Transverse colon (tissue), 4 donors: ENCODE measurements around the gene GRM4. TPM values are rescaled to one million over a fixed set of nuclear protein-coding genes. Genes with fewer than 3 reads are reported as not detected.

Source experiments
- DNase-seq: peaks from one replicate; pipeline ENCODE4 v3.0.0-alpha.2; 2019
- H3K27ac ChIP-seq, 4 donors: fragments of 200-600 bp; sonication (generic); 2 replicates each; pipeline ENCODE4 v1.5.1; 2016 to 2018; ENCODE audit warnings: inconsistent platforms in 4 of 4
- H3K27me3 ChIP-seq: fragments of 200-600 bp; sonication (generic); 2 replicates; pipeline ENCODE4 v1.5.1; 2017; ENCODE audit warnings: inconsistent platforms
- H3K36me3 ChIP-seq, 4 donors: fragments of 200-600 bp; sonication (generic); 2 replicates each; pipeline ENCODE4 v1.5.1; 2017 to 2019; ENCODE audit warnings: inconsistent platforms in 4 of 4
- H3K4me1 ChIP-seq, 4 donors: fragments of 200-600 bp; sonication (generic); 2 replicates each; pipeline ENCODE4 v1.5.1; 2017 to 2020; ENCODE audit warnings: inconsistent platforms in 4 of 4
- H3K4me3 ChIP-seq, 4 donors: fragments of 200-600 bp; sonication (generic); 1 replicate in 1 of 4; 2 replicates in 3 of 4; pipeline versions ENCODE4 v1.5.1 to v1.6.1; 2017 to 2019; ENCODE audit warnings: inconsistent platforms in 4 of 4
- H3K9me3 ChIP-seq, 2 donors: fragments of 200-600 bp; sonication (generic); 2 replicates each; pipeline ENCODE4 v1.5.1; 2017 to 2019; ENCODE audit warnings: inconsistent platforms in 2 of 2
- CTCF ChIP-seq, 5 experiments: fragments of 200-600 bp in 3 of 5; fragments of 450-650 bp in 2 of 5; sonication (generic) in 3 of 5; IDR thresholded peaks; 1 replicate in 2 of 5; 2 replicates in 3 of 5; pipeline ENCODE4 v1.5.1; 2016 to 2017; ENCODE audit warnings: antibody characterized with exemption in 5 of 5, inconsistent platforms in 3 of 5, mild to moderate bottlenecking in 2 of 5, moderate library complexity in 1 of 5
- EP300 ChIP-seq: sonication (generic); formaldehyde crosslinking; IDR thresholded peaks from one replicate; pipeline ENCODE4 v1.6.1; 2017; ENCODE audit warnings: antibody characterized with exemption, low read depth
- POLR2A ChIP-seq: fragments of 450-650 bp; IDR thresholded peaks from one replicate; pipeline ENCODE4 v1.6.1; 2016; ENCODE audit warnings: antibody characterized with exemption, mild to moderate bottlenecking, moderate library complexity
- POLR2AphosphoS5 ChIP-seq, 3 donors: sonication (generic); formaldehyde crosslinking; IDR thresholded peaks; one replicate each; pipeline ENCODE4 v1.6.1; 2016; ENCODE audit warnings: antibody characterized with exemption in 3 of 3
- WGBS, 2 donors: methylation state at CpG; one replicate each; pipeline ENCODE4 v1.1.5; 2018; ENCODE audit warnings: low coverage in 1 of 2; 5-methylcytosine and 5-hydroxymethylcytosine counted together
- in situ Hi-C, 4 donors: fragments of 200-750 bp; cut with MboI; loops; one replicate each; pipeline versions ENCODE4 v1.15.0 to v1.15.1; 2017; ENCODE audit warnings: low sequenced_read_pairs in 3 of 4, low pct_ligation_motif_present in 1 of 4, low pct_unique_long_range_greater_than_20kb in 1 of 4
- intact Hi-C: fragments of 100-400 bp; cut with DNase I; formaldehyde crosslinking; loops from one replicate; pipeline ENCODE4 v1.15.1; 2023; ENCODE audit warnings: low total_unique reads
- total RNA-seq, 4 donors: library from RNA; depleted of rRNA; stranded (reverse); fragments of >200 nt; gene quantifications; one replicate each; pipeline ENCODE4 v1.1.0, GENCODE V29; 2016

Gene GRM4
- total RNA-seq, 4 donors from 2014 or later = not detected

- Histone ChIP-seq H3K27me3 (no peaks in the 10 kb centered on the region), H3K27ac (no peak overlapping the region), H3K36me3 (no peaks in the 10 kb centered on the region), H3K4me1 (peaks cover 0 to 14% (median 10%) of the 10 kb centered on the region in 4 donors), H3K4me3 (no peak overlapping the region), H3K9me3 (peaks cover 0 to 5% of the 10 kb centered on the region in 2 donors)
- in situ Hi-C loops (no loop called here), intact Hi-C loops (no loop called here)
- TF ChIP-seq POLR2AphosphoS5 (IDR thresholded peaks at IDR 0.05) (no peak), CTCF (IDR thresholded peaks at IDR 0.05) (no peak), EP300 (no peak), POLR2A (no peak)
- 71 to 80% methylated on average over 1 to 5 of the region's 5 CpGs for WGBS, 2 donors
- peak; percentile 6 for DNase-seq
Measured at GRCh38 chr6:33996120-33996475, 149.8 kb downstream of the GRM4 start.

GRCh38 chr6:33995309-33996119 is 150.4 kb downstream of the GRM4 start:
- Histone ChIP-seq H3K4me1 (peaks cover 0 to 14% (median 10%) of the 10 kb centered on the region in 4 donors), H3K4me3 (no peak overlapping the region), H3K27ac (peak overlapping the region in 1 of 4 donors; percentile 58), H3K9me3 (peaks cover 0 to 5% of the 10 kb centered on the region in 2 donors), H3K36me3 (no peaks in the 10 kb centered on the region), H3K27me3 (no peaks in the 10 kb centered on the region)
- 49 to 55% methylated on average over 6 to 9 of the region's 9 CpGs for WGBS, 2 donors
- intact Hi-C loops (no loop called here), in situ Hi-C loops (no loop called here)
- DNase-seq = peak; percentile 5
- no peak for TF ChIP-seq POLR2A
- TF ChIP-seq CTCF (IDR thresholded peaks at IDR 0.05) = peak in 1 of 5 experiments; percentile 7

GRCh38 chr6:33994472-33995308 is 151.2 kb downstream of the GRM4 start:
- H3K27ac ChIP-seq = peak overlapping the region in 2 of 4 donors; percentile 7 to 58
- 71 to 95% methylated on average over 6 to 12 of the region's 12 CpGs for WGBS, 2 donors

More at GRCh38 chr6:33994472-33995308, 151.2 kb downstream of the GRM4 start:
- Histone ChIP-seq H3K27me3 (no peaks in the 10 kb centered on the region), H3K4me1 (peaks cover 0 to 14% (median 10%) of the 10 kb centered on the region in 4 donors), H3K9me3 (peaks cover 0 to 5% of the 10 kb centered on the region in 2 donors), H3K4me3 (no peak overlapping the region), H3K36me3 (no peaks in the 10 kb centered on the region)
- in situ Hi-C loops (no loop called here), intact Hi-C loops (no loop called here)
- TF ChIP-seq EP300 = no peak
- TF ChIP-seq POLR2AphosphoS5 (IDR thresholded peaks at IDR 0.05) = peak in 1 of 3 donors; percentile 11
- TF ChIP-seq CTCF (IDR thresholded peaks at IDR 0.05) = peak in 2 of 5 experiments; percentile 8 to 27
- no peak for TF ChIP-seq POLR2A
- DNase-seq = peak; percentile 81
